ENCODE data around the gene MYLK3.
"Not testable (repeated sequence)": the region's sequence is repeated elsewhere in the genome, so short reads cannot be mapped to it uniquely, and the experiment has no call there.

The MYLK3 gene

DNA sequence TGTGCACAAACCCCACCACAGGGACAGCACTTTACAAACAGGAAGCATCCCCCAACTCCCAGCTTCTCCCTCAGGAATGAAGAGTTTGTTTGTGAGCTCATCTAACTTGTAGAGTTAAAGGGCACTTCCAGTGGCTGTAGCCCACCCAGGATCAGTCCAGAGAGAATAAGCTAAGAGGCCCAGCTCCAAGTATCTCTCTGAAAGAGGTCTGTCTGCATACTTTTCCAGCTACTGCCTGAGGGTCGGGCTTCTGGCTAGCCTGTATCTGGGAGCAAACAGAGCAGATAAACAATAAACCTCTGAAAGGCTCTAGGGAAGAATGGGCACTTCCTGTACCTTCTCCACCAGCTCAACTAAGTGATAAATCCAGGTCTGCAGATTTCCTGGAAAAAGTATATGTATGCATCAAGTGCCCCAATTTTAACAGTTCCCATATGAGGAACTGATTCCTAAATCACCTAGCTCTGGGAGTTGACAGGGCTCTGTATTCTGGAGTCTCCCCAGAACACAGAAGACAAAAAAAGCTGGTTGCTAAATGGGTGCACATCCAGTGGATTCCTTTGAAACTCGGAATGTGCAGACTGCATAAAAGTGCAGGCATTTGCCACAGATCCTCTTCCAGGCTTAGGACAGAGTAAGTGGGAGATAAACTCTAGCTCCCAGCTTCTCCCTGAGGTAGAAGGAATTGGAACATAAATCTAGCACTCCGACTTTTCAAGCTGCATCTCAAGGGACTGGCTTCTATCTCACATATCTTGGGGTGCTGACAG, 37.1 kb upstream of the MYLK3 start:
- no peak for TF ChIP-seq GLIS3 (CRISPR knock-in tag; IDR thresholded peaks at IDR 0.05)
- no peak for TF ChIP-seq ZFP3 (CRISPR knock-in tag; IDR thresholded peaks at IDR 0.05)

DNA sequence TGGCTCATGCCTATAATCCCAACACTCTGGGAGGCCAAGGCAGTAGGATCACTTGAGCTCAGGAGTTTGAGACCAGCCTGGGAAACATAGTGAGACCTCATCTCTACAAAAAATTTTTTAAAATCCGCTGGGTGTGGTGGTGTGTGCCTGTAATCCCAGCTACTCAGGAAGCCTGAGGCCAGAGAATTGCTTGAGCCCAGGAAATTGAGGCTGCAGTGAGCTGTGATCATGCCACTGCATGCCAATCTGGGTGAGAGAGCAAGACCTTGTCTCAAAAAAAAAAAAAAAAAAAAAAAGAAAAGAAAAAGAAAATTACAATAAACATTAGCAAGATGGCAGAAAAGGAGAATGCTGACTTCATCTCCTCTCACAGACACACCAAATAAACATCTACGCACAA, 36.4 kb upstream of the MYLK3 start:
- not testable (repeated sequence) for ATAC-seq

More for the DNA sequence above, 37.1 kb upstream of the MYLK3 start:
- ATAC-seq = no peak

DNA sequence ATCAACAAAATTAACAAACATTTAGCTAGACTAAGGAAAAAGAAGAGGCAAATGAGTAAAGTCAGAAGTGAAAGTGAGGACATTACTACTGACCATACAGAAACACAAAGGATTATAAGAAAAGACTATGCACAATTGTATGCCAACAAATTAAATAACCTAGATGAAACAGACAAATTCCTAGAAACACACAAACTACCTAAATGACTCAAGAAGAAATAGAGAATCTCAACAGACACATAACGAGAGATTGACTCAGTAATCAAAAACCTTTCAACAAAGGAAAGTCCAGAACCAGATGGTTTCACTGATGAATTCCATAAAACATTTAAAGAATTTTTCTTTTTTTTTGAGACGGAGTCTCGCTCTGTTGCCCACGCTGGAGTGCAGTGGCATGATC, 35.7 kb upstream of the MYLK3 start:
- no peak; the same call in 2 of the 3 replicates for ATAC-seq
- TF ChIP-seq PPARA (CRISPR knock-in tag; IDR thresholded peaks at IDR 0.05; ENCODE audit: borderline replicate concordance) (no peak), OSR1 (CRISPR knock-in tag; IDR thresholded peaks at IDR 0.05) (no peak), ZNF70 (CRISPR knock-in tag; IDR thresholded peaks at IDR 0.05) (no peak), ZC3H10 (CRISPR knock-in tag; IDR thresholded peaks at IDR 0.05) (no peak), TOX (CRISPR knock-in tag; IDR thresholded peaks at IDR 0.05; ENCODE audit: borderline replicate concordance) (no peak)

DNA sequence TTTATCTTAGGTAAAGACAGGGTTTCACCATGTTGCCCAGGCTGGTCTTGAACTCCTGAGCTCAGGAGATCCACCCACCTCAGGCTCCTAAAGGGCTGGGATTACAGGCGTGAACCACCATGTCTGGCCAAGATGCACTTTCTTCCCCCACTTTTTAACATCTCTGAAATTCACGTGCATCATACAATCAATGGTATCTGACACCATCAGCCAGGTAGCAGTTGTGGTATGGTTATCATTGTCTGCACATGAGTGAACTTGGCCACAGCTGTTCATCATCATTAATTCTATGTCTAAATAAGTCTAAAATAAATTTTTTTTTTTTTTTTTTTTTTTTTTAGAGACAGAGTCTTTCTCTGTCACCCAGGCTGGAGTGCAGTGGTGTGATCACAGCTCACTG, 34.2 kb upstream of the MYLK3 start:
- TF ChIP-seq OSR1 (CRISPR knock-in tag; IDR thresholded peaks at IDR 0.05) (no peak), ISL1 (CRISPR knock-in tag; IDR thresholded peaks at IDR 0.05) (no peak), ZNF565 (CRISPR knock-in tag; conservative IDR thresholded peaks at IDR 0.05; ENCODE audit: low read depth) (no peak), SNAI2 (CRISPR knock-in tag; IDR thresholded peaks at IDR 0.05) (no peak), GLIS3 (CRISPR knock-in tag; IDR thresholded peaks at IDR 0.05) (no peak), ZNF8 (CRISPR knock-in tag; IDR thresholded peaks at IDR 0.05) (no peak), BACH2 (CRISPR knock-in tag; IDR thresholded peaks at IDR 0.05; ENCODE audit: borderline replicate concordance) (no peak)
- ATAC-seq = no peak

- TF ChIP-seq BACH2 (CRISPR knock-in tag; IDR thresholded peaks at IDR 0.05; ENCODE audit: borderline replicate concordance) (no peak), ZFP3 (CRISPR knock-in tag; IDR thresholded peaks at IDR 0.05) (no peak), CSRNP3 (CRISPR knock-in tag; IDR thresholded peaks at IDR 0.05) (no peak), CREB5 (CRISPR knock-in tag; IDR thresholded peaks at IDR 0.05; ENCODE audit: low read depth) (no peak), ZNF8 (CRISPR knock-in tag; IDR thresholded peaks at IDR 0.05) (no peak)
- no peak for ATAC-seq
These were observed 29.7 kb upstream of the MYLK3 start for GRCh38 chr16:46777804-46778203.

- ATAC-seq = peak; percentile 90
- no peak for TF ChIP-seq ESRRG (CRISPR knock-in tag; IDR thresholded peaks at IDR 0.05)
- no peak for TF ChIP-seq TCF4 (CRISPR knock-in tag; IDR thresholded peaks at IDR 0.05; ENCODE audit: borderline replicate concordance)
These were observed 27.1 kb upstream of the MYLK3 start for GRCh38 chr16:46775214-46775613.

GRCh38 chr16:46774743-46775177, 26.6 kb upstream of the MYLK3 start:
- ATAC-seq = no peak
- TF ChIP-seq BACH2 (CRISPR knock-in tag; IDR thresholded peaks at IDR 0.05; ENCODE audit: borderline replicate concordance) (no peak), ZNF70 (CRISPR knock-in tag; IDR thresholded peaks at IDR 0.05) (no peak), TOX (CRISPR knock-in tag; IDR thresholded peaks at IDR 0.05; ENCODE audit: borderline replicate concordance) (no peak), TCF4 (CRISPR knock-in tag; IDR thresholded peaks at IDR 0.05; ENCODE audit: borderline replicate concordance) (no peak), GLIS3 (CRISPR knock-in tag; IDR thresholded peaks at IDR 0.05) (no peak), ZFP3 (CRISPR knock-in tag; IDR thresholded peaks at IDR 0.05) (no peak), RARB (CRISPR knock-in tag; IDR thresholded peaks at IDR 0.05) (no peak), TSHZ2 (CRISPR knock-in tag; IDR thresholded peaks at IDR 0.05) (no peak), ZFP30 (CRISPR knock-in tag; IDR thresholded peaks at IDR 0.05) (no peak), CSDC2 (CRISPR knock-in tag; IDR thresholded peaks at IDR 0.05) (no peak), ISL1 (CRISPR knock-in tag; IDR thresholded peaks at IDR 0.05) (no peak), ZNF8 (CRISPR knock-in tag; IDR thresholded peaks at IDR 0.05) (no peak), SNAI2 (CRISPR knock-in tag; IDR thresholded peaks at IDR 0.05) (no peak), PPARA (CRISPR knock-in tag; IDR thresholded peaks at IDR 0.05; ENCODE audit: borderline replicate concordance) (no peak)
- TF ChIP-seq, protein P1, sequence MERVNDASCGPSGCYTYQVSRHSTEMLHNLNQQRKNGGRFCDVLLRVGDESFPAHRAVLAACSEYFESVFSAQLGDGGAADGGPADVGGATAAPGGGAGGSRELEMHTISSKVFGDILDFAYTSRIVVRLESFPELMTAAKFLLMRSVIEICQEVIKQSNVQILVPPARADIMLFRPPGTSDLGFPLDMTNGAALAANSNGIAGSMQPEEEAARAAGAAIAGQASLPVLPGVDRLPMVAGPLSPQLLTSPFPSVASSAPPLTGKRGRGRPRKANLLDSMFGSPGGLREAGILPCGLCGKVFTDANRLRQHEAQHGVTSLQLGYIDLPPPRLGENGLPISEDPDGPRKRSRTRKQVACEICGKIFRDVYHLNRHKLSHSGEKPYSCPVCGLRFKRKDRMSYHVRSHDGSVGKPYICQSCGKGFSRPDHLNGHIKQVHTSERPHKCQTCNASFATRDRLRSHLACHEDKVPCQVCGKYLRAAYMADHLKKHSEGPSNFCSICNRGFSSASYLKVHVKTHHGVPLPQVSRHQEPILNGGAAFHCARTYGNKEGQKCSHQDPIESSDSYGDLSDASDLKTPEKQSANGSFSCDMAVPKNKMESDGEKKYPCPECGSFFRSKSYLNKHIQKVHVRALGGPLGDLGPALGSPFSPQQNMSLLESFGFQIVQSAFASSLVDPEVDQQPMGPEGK (CRISPR knock-in tag; IDR thresholded peaks at IDR 0.05; ENCODE audit: borderline replicate concordance) = no peak
- TF ChIP-seq, protein P2, sequence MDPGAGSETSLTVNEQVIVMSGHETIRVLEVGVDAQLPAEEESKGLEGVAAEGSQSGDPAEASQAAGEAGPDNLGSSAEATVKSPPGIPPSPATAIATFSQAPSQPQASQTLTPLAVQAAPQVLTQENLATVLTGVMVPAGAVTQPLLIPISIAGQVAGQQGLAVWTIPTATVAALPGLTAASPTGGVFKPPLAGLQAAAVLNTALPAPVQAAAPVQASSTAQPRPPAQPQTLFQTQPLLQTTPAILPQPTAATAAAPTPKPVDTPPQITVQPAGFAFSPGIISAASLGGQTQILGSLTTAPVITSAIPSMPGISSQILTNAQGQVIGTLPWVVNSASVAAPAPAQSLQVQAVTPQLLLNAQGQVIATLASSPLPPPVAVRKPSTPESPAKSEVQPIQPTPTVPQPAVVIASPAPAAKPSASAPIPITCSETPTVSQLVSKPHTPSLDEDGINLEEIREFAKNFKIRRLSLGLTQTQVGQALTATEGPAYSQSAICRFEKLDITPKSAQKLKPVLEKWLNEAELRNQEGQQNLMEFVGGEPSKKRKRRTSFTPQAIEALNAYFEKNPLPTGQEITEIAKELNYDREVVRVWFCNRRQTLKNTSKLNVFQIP (CRISPR knock-in tag; IDR thresholded peaks at IDR 0.05; ENCODE audit: borderline replicate concordance, low read depth) = no peak

All from SK-N-SH treated with all-trans-retinoic acid at 6 μM for 48 hours (cell line).